Measurements from ENCODE around the gene LIPM. TPM values are rescaled to one million over a fixed set of nuclear protein-coding genes. Genes with fewer than 3 reads are reported as not detected.
A peak's percentile ranks its signal among the peaks of the same experiment; 100 is the strongest.

The LIPM gene
- polyA plus RNA-seq, 1 experiment, result not detected

DNA sequence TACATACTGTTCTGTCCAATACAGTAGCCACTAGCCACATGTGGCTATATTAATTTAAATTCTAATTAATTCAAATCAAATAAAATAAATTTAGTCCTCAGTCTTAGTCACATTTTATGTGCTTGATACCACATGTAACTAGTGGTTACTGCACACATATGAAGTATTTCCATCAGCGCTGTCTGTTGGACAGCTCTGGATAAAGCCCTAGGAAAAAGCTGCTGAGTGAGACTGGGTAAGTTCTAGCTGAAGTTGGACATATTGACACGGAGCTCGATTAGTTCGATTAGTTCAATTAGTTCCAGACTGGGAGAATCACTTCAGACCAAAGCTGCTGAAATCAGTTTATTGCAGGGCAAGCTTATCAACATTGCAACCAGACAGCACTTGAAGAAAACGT is 15.1 kb upstream of the LIPM start:
- Histone ChIP-seq H3K4me3 (ENCODE audit: low read depth, low read length) (no peak overlapping the region), H3K27ac (ENCODE audit: low read depth, low read length) (no peak overlapping the region), H3K9me3 (ENCODE audit: control insufficient read depth, insufficient read depth, low read length) (no peaks in the 10 kb centered on the region), H3K27me3 (ENCODE audit: control insufficient read depth, insufficient read depth, low read length) (no peaks in the 10 kb centered on the region)
- ChIA-PET POLR2A (no interaction called here), CTCF (no interaction called here)
- DNase-seq (ENCODE audit: low read depth, low spot score), result no peak
- TF ChIP-seq, protein P1, sequence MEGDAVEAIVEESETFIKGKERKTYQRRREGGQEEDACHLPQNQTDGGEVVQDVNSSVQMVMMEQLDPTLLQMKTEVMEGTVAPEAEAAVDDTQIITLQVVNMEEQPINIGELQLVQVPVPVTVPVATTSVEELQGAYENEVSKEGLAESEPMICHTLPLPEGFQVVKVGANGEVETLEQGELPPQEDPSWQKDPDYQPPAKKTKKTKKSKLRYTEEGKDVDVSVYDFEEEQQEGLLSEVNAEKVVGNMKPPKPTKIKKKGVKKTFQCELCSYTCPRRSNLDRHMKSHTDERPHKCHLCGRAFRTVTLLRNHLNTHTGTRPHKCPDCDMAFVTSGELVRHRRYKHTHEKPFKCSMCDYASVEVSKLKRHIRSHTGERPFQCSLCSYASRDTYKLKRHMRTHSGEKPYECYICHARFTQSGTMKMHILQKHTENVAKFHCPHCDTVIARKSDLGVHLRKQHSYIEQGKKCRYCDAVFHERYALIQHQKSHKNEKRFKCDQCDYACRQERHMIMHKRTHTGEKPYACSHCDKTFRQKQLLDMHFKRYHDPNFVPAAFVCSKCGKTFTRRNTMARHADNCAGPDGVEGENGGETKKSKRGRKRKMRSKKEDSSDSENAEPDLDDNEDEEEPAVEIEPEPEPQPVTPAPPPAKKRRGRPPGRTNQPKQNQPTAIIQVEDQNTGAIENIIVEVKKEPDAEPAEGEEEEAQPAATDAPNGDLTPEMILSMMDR (IDR thresholded peaks at IDR 0.05; ENCODE audit: low read depth, low read length), result no peak

DNA sequence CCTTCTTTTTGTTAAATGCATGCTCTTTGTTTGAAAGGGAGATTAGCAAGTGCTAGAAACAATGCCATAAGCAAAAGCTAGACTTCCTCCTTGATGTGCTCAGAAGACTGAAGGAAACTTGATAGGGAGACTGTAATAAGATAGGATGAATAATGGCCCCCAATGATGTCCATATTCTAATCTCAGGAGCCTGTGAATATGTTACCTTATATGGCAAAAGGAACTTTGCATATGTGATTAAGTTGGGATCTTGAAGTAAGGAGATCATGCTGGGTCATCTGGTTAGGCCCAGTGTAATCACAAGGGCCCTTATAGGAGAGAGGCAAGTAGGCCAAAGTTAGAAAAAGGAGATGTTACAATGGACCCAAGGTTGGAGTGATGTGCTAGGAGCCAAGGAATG is 13.6 kb upstream of the LIPM start:
- ChIA-PET POLR2A (no interaction called here), CTCF (no interaction called here)
- TF ChIP-seq, protein P1 (IDR thresholded peaks at IDR 0.05; ENCODE audit: low read depth, low read length), result no peak
- no peaks in the 10 kb centered on the region for H3K27me3 ChIP-seq (ENCODE audit: control insufficient read depth, insufficient read depth, low read length)
- no peaks in the 10 kb centered on the region for H3K9me3 ChIP-seq (ENCODE audit: control insufficient read depth, insufficient read depth, low read length)
- no peak for DNase-seq (ENCODE audit: low read depth, low spot score)
- no peak overlapping the region for H3K4me3 ChIP-seq (ENCODE audit: low read depth, low read length)
- no peak overlapping the region for H3K27ac ChIP-seq (ENCODE audit: low read depth, low read length)

DNA sequence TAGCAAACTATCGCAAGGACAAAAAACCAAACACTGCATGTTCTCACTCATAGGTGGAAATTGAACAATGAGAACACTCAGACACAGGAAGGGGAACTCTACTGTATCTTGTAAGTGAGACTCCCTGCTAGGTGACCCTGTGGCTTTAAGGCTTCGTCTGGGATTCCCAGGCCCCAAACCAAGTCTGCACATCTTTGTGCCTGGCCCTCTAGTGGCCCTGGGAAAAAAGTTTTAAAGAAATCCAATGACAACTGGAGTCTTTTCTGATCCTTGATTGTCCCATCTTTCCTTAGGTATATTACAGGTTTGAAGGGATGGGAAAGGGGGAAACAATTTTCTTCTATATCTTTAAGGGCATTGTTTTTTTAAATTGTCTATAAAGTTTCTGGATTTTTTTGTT is 10.6 kb upstream of the LIPM start:
- no peaks in the 10 kb centered on the region for H3K27me3 ChIP-seq (ENCODE audit: control insufficient read depth, insufficient read depth, low read length)
- ChIA-PET CTCF (interaction anchor here (2.2 kb wide), 1 partner anchor 19 kb away, joined by 8 read pairs; no protein-coding TSS in a partner anchor), POLR2A (no interaction called here)
- H3K27ac ChIP-seq (ENCODE audit: low read depth, low read length), result no peak overlapping the region
- TF ChIP-seq, protein P1 (IDR thresholded peaks at IDR 0.05; ENCODE audit: low read depth, low read length), result peak; percentile 59
- no peak overlapping the region for H3K4me3 ChIP-seq (ENCODE audit: low read depth, low read length)
- DNase-seq (ENCODE audit: low read depth, low spot score), result no peak
- H3K9me3 ChIP-seq (ENCODE audit: control insufficient read depth, insufficient read depth, low read length), result no peaks in the 10 kb centered on the region

DNA sequence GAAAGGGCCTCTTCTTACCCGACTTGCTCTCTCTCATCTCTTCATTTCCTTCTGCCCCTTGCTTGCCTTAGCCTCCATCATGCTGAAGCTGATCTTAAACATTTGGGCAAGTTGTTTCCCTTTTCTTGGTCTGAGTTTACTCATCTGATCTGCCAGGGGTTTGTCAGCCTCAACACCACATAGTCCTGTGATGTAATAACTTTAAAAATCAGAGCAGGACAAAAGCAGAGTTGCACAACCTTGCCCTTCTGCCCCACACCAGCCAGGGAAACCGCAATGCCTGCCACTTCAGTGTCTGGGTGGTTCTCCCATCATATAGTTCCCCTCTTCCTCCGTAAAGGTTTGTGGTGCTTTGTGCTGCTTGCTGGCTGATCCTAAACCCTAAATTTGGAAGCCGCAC is 9.9 kb upstream of the LIPM start:
- H3K9me3 ChIP-seq (ENCODE audit: control insufficient read depth, insufficient read depth, low read length), result no peaks in the 10 kb centered on the region
- ChIA-PET POLR2A (no interaction called here), CTCF (interaction anchor here (2.2 kb wide), 1 partner anchor 18 kb away, joined by 8 read pairs; no protein-coding TSS in a partner anchor)
- DNase-seq (ENCODE audit: low read depth, low spot score), result no peak
- H3K27me3 ChIP-seq (ENCODE audit: control insufficient read depth, insufficient read depth, low read length), result no peaks in the 10 kb centered on the region
- no peak overlapping the region for H3K27ac ChIP-seq (ENCODE audit: low read depth, low read length)
- no peak overlapping the region for H3K4me3 ChIP-seq (ENCODE audit: low read depth, low read length)
- TF ChIP-seq, protein P1 (IDR thresholded peaks at IDR 0.05; ENCODE audit: low read depth, low read length), result no peak

DNA sequence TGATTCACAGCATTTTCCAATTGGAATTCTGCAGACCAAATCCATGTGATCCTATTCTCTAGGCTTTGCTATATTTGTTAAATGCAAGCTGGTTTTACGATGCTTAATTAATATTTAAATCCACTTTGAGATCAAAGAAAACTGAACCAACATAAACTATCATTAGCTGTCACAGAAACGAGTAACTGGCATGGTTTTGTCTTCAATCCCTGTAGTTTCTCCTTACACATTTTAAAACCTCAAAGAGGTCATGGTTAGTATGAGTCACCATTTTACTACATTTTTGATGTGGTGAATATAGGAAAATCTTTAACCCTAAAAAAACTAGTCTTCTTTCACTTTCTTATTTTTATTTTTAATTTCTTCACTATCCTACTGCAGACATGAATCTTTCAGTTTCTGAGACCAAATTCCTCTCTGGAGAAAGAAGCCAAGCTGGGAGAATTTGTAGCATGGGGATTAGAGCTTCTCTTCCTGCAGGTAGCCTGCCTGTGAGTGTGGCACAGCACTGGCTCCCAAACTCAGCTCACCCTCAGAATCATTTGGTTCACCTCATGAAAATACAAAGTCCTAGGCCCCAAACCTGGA is 8.7 kb upstream of the LIPM start:
- ChIA-PET POLR2A (no interaction called here), CTCF (interaction anchor here (0.6 kb wide), 1 partner anchor 228 kb away, joined by 4 read pairs; no protein-coding TSS in a partner anchor)
- TF ChIP-seq, protein P1 (IDR thresholded peaks at IDR 0.05; ENCODE audit: low read depth, low read length), result no peak
- Histone ChIP-seq H3K9me3 (ENCODE audit: control insufficient read depth, insufficient read depth, low read length) (no peaks in the 10 kb centered on the region), H3K4me3 (ENCODE audit: low read depth, low read length) (no peak overlapping the region), H3K27me3 (ENCODE audit: control insufficient read depth, insufficient read depth, low read length) (no peaks in the 10 kb centered on the region), H3K27ac (ENCODE audit: low read depth, low read length) (no peak overlapping the region)
- no peak for DNase-seq (ENCODE audit: low read depth, low spot score)

Data from AG04450 (cell line).